ENCODE measurements around the gene ACTL7A.

Gene ACTL7A

DNA sequence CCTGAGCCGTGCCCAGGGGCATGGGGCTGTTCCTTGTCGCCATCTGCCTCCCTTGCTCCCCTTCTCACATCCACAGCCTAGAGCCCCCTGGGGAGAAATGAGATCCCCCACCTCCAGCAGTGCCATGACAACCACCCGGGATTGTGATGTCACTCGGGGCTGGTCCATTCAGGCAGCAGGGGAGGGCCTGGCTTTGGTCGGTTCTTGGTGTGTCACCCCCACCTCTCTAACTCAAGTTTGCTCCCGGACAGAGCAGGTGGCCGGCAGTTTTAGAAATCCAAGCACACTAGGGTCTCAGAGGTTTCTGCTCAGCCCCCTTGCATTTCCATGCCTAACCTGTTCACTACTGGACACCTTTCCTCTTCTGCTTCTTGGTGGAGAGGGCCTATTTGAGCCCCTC lies 6.2 kb upstream of the ACTL7A start, which contains the start of gene ACTL7B:
ACTL7B (minus strand) TSS at position 99 of the 400 bp plus-strand sequence; CDS start at position 43, 56 bp downstream.
- H3K4me1 ChIP-seq (ENCODE audit: insufficient read depth, low read length), result no peaks in the 10 kb centered on the region
- H3K9ac ChIP-seq (ENCODE audit: low read depth, low read length), result no peak within 1 kb of the TSS
- no peaks in the 10 kb centered on the region for H3K79me2 ChIP-seq (ENCODE audit: insufficient read depth, low read length)
- H3K9me3 ChIP-seq (ENCODE audit: insufficient read depth, low read length, severe bottlenecking), result no peaks in the 10 kb centered on the region
- no peak within 1 kb of the TSS for H2AFZ ChIP-seq (ENCODE audit: low read depth, low read length)
- H4K20me1 ChIP-seq (ENCODE audit: insufficient read depth, low read length), result no peaks in the 10 kb centered on the region
- H3K4me3 ChIP-seq (ENCODE audit: low read depth in 1 of 2, low read length in 2 of 2), result no peak within 1 kb of the TSS
- H3K4me2 ChIP-seq (ENCODE audit: insufficient read depth, low read length), result no peak within 1 kb of the TSS
- no peak for TF ChIP-seq EZH2 (IDR thresholded peaks at IDR 0.05; ENCODE audit: borderline replicate concordance, low read depth, low read length, severe bottlenecking)
- TF ChIP-seq, protein P1, sequence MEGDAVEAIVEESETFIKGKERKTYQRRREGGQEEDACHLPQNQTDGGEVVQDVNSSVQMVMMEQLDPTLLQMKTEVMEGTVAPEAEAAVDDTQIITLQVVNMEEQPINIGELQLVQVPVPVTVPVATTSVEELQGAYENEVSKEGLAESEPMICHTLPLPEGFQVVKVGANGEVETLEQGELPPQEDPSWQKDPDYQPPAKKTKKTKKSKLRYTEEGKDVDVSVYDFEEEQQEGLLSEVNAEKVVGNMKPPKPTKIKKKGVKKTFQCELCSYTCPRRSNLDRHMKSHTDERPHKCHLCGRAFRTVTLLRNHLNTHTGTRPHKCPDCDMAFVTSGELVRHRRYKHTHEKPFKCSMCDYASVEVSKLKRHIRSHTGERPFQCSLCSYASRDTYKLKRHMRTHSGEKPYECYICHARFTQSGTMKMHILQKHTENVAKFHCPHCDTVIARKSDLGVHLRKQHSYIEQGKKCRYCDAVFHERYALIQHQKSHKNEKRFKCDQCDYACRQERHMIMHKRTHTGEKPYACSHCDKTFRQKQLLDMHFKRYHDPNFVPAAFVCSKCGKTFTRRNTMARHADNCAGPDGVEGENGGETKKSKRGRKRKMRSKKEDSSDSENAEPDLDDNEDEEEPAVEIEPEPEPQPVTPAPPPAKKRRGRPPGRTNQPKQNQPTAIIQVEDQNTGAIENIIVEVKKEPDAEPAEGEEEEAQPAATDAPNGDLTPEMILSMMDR (IDR thresholded peaks at IDR 0.05; ENCODE audit: borderline replicate concordance, extremely low read depth, low read length, poor library complexity, severe bottlenecking), result no peak
- DNase-seq (no peak), ATAC-seq (ENCODE audit: insufficient read depth, low read depth) (no peak)
- no peak within 1 kb of the TSS for H3K27ac ChIP-seq (ENCODE audit: low read length)
- no peaks in the 10 kb centered on the region for H3K36me3 ChIP-seq (ENCODE audit: insufficient read depth, low read length)
- no peaks in the 10 kb centered on the region for H3K27me3 ChIP-seq (ENCODE audit: insufficient read depth, low read length, poor library complexity)

DNA sequence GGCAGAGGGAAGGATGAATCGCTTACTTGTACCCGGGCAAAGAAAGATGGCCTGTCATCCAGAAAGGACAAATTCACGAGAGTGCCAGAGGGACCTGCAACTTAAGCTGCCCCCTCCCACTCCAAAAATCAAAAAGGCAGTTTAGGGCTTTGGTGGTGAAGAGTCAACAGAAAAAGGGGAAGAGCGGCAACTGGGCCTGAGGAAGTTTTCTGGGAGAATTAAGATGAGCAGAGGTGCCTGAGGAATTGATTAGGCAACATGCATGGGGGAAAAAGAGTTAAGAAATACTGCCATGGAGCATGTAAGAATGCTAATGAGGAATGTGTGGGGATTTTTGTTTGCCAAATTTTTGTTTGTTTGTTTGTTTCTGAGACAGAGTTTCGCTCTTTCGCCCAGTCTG lies 4.5 kb upstream of the ACTL7A start:
- no peak overlapping the region for H3K4me3 ChIP-seq (ENCODE audit: low read depth in 1 of 2, low read length in 2 of 2)

DNA sequence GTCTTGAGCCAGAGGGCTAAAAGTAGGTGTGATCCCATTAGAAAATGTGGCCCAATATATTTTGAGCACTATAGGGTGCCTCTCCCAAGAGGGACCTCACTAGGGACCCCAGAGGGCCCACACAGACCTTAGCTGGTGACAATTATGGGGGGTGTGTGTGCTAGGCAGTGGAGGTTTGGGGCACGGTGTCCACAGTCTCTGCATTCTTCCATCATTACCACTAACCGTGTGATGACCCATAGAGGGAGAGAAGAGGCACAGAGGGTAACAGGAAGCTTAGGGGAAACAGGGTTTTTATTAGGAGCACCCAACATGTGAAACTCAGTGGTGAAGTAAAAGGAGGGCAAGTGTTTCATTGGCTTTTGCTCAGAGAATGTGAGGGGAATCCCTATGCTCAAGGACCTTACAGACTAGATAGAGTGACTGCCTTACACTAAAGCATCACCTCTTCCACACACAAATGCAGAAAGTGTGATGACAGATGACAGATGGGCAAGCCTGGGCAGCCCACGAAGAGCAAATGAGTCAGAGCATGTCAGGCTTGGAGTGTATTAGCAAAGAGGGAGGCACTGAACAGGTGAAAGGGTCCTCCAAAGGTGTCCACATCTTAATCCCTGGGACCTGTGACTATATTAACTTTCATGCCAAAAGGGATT lies 2.5 kb upstream of the ACTL7A start:
- no peaks in the 10 kb centered on the region for H3K4me1 ChIP-seq (ENCODE audit: insufficient read depth, low read length)
- H3K27ac ChIP-seq (ENCODE audit: low read length), result no peak overlapping the region
- no peak overlapping the region for H3K4me3 ChIP-seq (ENCODE audit: low read depth in 1 of 2, low read length in 2 of 2)
- H3K9me3 ChIP-seq (ENCODE audit: insufficient read depth, low read length, severe bottlenecking), result no peaks in the 10 kb centered on the region
- no peak overlapping the region for H3K9ac ChIP-seq (ENCODE audit: low read depth, low read length)
- H3K79me2 ChIP-seq (ENCODE audit: insufficient read depth, low read length), result no peaks in the 10 kb centered on the region
- H3K4me2 ChIP-seq (ENCODE audit: insufficient read depth, low read length), result no peak overlapping the region
- DNase-seq, result no peak
- H3K27me3 ChIP-seq (ENCODE audit: insufficient read depth, low read length, poor library complexity), result no peaks in the 10 kb centered on the region
- H3K36me3 ChIP-seq (ENCODE audit: insufficient read depth, low read length), result no peaks in the 10 kb centered on the region
- no peak for ATAC-seq (ENCODE audit: insufficient read depth, low read depth)
- TF ChIP-seq, protein P1 (IDR thresholded peaks at IDR 0.05; ENCODE audit: borderline replicate concordance, extremely low read depth, low read length, poor library complexity, severe bottlenecking), result no peak
- TF ChIP-seq EZH2 (IDR thresholded peaks at IDR 0.05; ENCODE audit: borderline replicate concordance, low read depth, low read length, severe bottlenecking), result no peak
- no peak overlapping the region for H2AFZ ChIP-seq (ENCODE audit: low read depth, low read length)
- no peaks in the 10 kb centered on the region for H4K20me1 ChIP-seq (ENCODE audit: insufficient read depth, low read length)

More for the DNA sequence above, 4.5 kb upstream of the ACTL7A start:
- no peak for TF ChIP-seq EZH2 (IDR thresholded peaks at IDR 0.05; ENCODE audit: borderline replicate concordance, low read depth, low read length, severe bottlenecking)
- TF ChIP-seq, protein P1 (IDR thresholded peaks at IDR 0.05; ENCODE audit: borderline replicate concordance, extremely low read depth, low read length, poor library complexity, severe bottlenecking), result no peak
- H4K20me1 ChIP-seq (ENCODE audit: insufficient read depth, low read length), result no peaks in the 10 kb centered on the region
- no peak overlapping the region for H3K27ac ChIP-seq (ENCODE audit: low read length)
- H3K27me3 ChIP-seq (ENCODE audit: insufficient read depth, low read length, poor library complexity), result no peaks in the 10 kb centered on the region
- no peak overlapping the region for H2AFZ ChIP-seq (ENCODE audit: low read depth, low read length)
- DNase-seq (no peak), ATAC-seq (ENCODE audit: insufficient read depth, low read depth) (no peak)
- no peaks in the 10 kb centered on the region for H3K36me3 ChIP-seq (ENCODE audit: insufficient read depth, low read length)
- H3K9me3 ChIP-seq (ENCODE audit: insufficient read depth, low read length, severe bottlenecking), result no peaks in the 10 kb centered on the region
- no peaks in the 10 kb centered on the region for H3K79me2 ChIP-seq (ENCODE audit: insufficient read depth, low read length)
- H3K4me1 ChIP-seq (ENCODE audit: insufficient read depth, low read length), result no peaks in the 10 kb centered on the region
- no peak overlapping the region for H3K9ac ChIP-seq (ENCODE audit: low read depth, low read length)
- H3K4me2 ChIP-seq (ENCODE audit: insufficient read depth, low read length), result no peak overlapping the region
